ENCODE results near the gene LRRC43. TPM values are rescaled to one million over a fixed set of nuclear protein-coding genes. Genes with fewer than 3 reads are reported as not detected.

Gene LRRC43
- total RNA-seq, 1 experiment from 2014 or later = 0.22 TPM

GRCh38 chr12:122232691-122233090 lies 49.8 kb downstream of the LRRC43 start:
- POLR2A ChIA-PET = no interaction called here
- H3K27ac Mint-ChIP-seq = no peak overlapping the region
- no peaks in the 10 kb centered on the region for H3K27me3 Mint-ChIP-seq (ENCODE audit: low read depth)
- H3K4me3 Mint-ChIP-seq = no peak overlapping the region
- no peaks in the 10 kb centered on the region for H3K4me1 Mint-ChIP-seq
- H3K9me3 Mint-ChIP-seq = no peaks in the 10 kb centered on the region
- TF ChIP-seq AFF4 (CRISPR knock-in tag; IDR thresholded peaks at IDR 0.05; ENCODE audit: borderline replicate concordance) (no peak), HMGXB4 (CRISPR knock-in tag; IDR thresholded peaks at IDR 0.05) (no peak), CREB1 (CRISPR knock-in tag; IDR thresholded peaks at IDR 0.05) (no peak), ATF1 (CRISPR knock-in tag; IDR thresholded peaks at IDR 0.05) (no peak), ZNF138 (CRISPR knock-in tag; conservative IDR thresholded peaks at IDR 0.05) (no peak), SMAD4 (CRISPR knock-in tag; IDR thresholded peaks at IDR 0.05) (no peak), HMGA2 (CRISPR knock-in tag; IDR thresholded peaks at IDR 0.05) (no peak), NR3C1 (CRISPR knock-in tag; conservative IDR thresholded peaks at IDR 0.05; ENCODE audit: low read depth) (no peak), SP1 (CRISPR knock-in tag; conservative IDR thresholded peaks at IDR 0.05) (no peak), ETV6 (CRISPR knock-in tag; IDR thresholded peaks at IDR 0.05) (no peak)
- no peak for DNase-seq (ENCODE audit: low spot score)
- peaks cover 8% of the 10 kb centered on the region for H3K36me3 Mint-ChIP-seq
- ATAC-seq = no peak
- CTCF ChIA-PET = interaction anchor here (0.6 kb wide), 1 partner anchor 268 kb away, joined by 3 read pairs; the partner anchor contains the start of gene ZCCHC8

- TF ChIP-seq ERG (CRISPR knock-in tag; IDR thresholded peaks at IDR 0.05) (no peak), EMX1 (CRISPR knock-in tag; IDR thresholded peaks at IDR 0.05) (no peak), FOXK1 (CRISPR knock-in tag; IDR thresholded peaks at IDR 0.05) (no peak), PREB (CRISPR knock-in tag; IDR thresholded peaks at IDR 0.05; ENCODE audit: borderline replicate concordance) (no peak), E2F1 (CRISPR knock-in tag; IDR thresholded peaks at IDR 0.05) (no peak), NR2C2 (CRISPR knock-in tag; IDR thresholded peaks at IDR 0.05) (no peak)
- H3K4me3 Mint-ChIP-seq = no peak overlapping the region
- DNase-seq (ENCODE audit: low spot score) = no peak
- H3K9me3 Mint-ChIP-seq = no peaks in the 10 kb centered on the region
- no peaks in the 10 kb centered on the region for H3K4me1 Mint-ChIP-seq
- ChIA-PET POLR2A (no interaction called here), CTCF (interaction anchor here (0.6 to 0.7 kb wide), 2 partner anchors 204 to 428 kb away, joined by 3 read pairs; no protein-coding TSS in a partner anchor)
- no peaks in the 10 kb centered on the region for H3K27me3 Mint-ChIP-seq (ENCODE audit: low read depth)
- H3K36me3 Mint-ChIP-seq = peaks cover 21% of the 10 kb centered on the region
- no peak for ATAC-seq
- H3K27ac Mint-ChIP-seq = no peak overlapping the region
These were observed 52.8 kb downstream of the LRRC43 start for GRCh38 chr12:122235741-122236140.
